HepG2 (cell line): ENCODE results near the gene TTC5. TPM values are rescaled to one million over a fixed set of nuclear protein-coding genes. Genes with fewer than 3 reads are reported as not detected.

Experiments used
- ATAD3A ChIP-seq: sonication (generic); formaldehyde crosslinking; IDR thresholded peaks from 2 replicates; pipeline ENCODE4 v1.4.0; 2020; ENCODE audit warnings: missing genetic modification reagents
- BHLHE40 ChIP-seq: IDR thresholded peaks from 2 replicates; pipeline ENCODE4 v1.6.1; 2011; ENCODE audit warnings: low read length, improper control_type of control experiment
- HOXA7 ChIP-seq: sonication (generic); formaldehyde crosslinking; IDR thresholded peaks from 2 replicates; pipeline ENCODE4 v1.8.1; 2022; ENCODE audit warnings: mild to moderate bottlenecking, missing genetic modification reagents, moderate library complexity
- IKZF1 ChIP-seq: fragments of 450-650 bp; IDR thresholded peaks from 2 replicates; pipeline ENCODE4 v1.7.1; 2016
- LCORL ChIP-seq, 2 experiments: fragments of 450-650 bp in 1 of 2; sonication (generic) in 1 of 2; formaldehyde crosslinking in 1 of 2; IDR thresholded peaks; 2 replicates each; pipeline versions ENCODE4 v1.5.0 to v1.6.1; 2017 to 2020; ENCODE audit warnings: antibody characterized with exemption in 1 of 2, missing genetic modification reagents in 1 of 2
- MTA1 ChIP-seq: sonication (generic); formaldehyde crosslinking; IDR thresholded peaks from 2 replicates; pipeline ENCODE4 v1.4.0; 2020; ENCODE audit warnings: missing genetic modification reagents, mild to moderate bottlenecking, borderline replicate concordance
- PATZ1 ChIP-seq: sonication (generic); formaldehyde crosslinking; IDR thresholded peaks from 2 replicates; pipeline ENCODE4 v1.4.0; 2020; ENCODE audit warnings: missing genetic modification reagents
- PPARG ChIP-seq: conservative IDR thresholded peaks from 2 replicates; pipeline ENCODE4 v1.6.1; 2016; ENCODE audit warnings: missing biosample characterization, missing genetic modification reagents
- RORA ChIP-seq: sonication (generic); formaldehyde crosslinking; IDR thresholded peaks from 2 replicates; pipeline ENCODE4 v1.5.0; 2020; ENCODE audit warnings: mild to moderate bottlenecking, missing genetic modification reagents, moderate library complexity
- polyA plus RNA-seq, 8 experiments: library from polyadenylated mRNA; depleted of rRNA in 3 of 8; stranded (reverse) in 7 of 8; unstranded in 1 of 8; fragments of >200 nt; fragmentation: Illumina TruSeq in 4 of 8; extraction: Trizol in 4 of 8; gene quantifications; 2 replicates each; pipeline versions ENCODE4 v1.2.1 to v1.2.3, GENCODE V29; 2011 to 2016; ENCODE audit warnings: low read depth in 4 of 8, missing spikeins in 1 of 8, mixed read lengths in 1 of 8; ENCODE audit not compliant: insufficient read depth in 1 of 8
- total RNA-seq, 5 experiments: library from RNA; depleted of rRNA; stranded (reverse); fragments of >200 nt; fragmentation: Illumina TruSeq; extraction: Trizol; gene quantifications; 2 replicates each; pipeline ENCODE4 v1.2.3, GENCODE V29; 2016; ENCODE audit warnings: low read depth in 1 of 5
- TF ChIP-seq, protein P1 (sequence below): sonication (generic); formaldehyde crosslinking; IDR thresholded peaks from 2 replicates; pipeline ENCODE4 v1.5.0; 2020; ENCODE audit warnings: missing genetic modification reagents
- TF ChIP-seq, protein P2 (sequence below): fragments of 450-650 bp; IDR thresholded peaks from 2 replicates; pipeline ENCODE4 v1.6.1; 2016
- TF ChIP-seq, protein P3 (sequence below): sonication (generic); formaldehyde crosslinking; IDR thresholded peaks from 2 replicates; pipeline ENCODE4 v1.5.0; 2020; ENCODE audit warnings: mild to moderate bottlenecking, missing genetic modification reagents, moderate library complexity
- TF ChIP-seq, protein P4 (sequence below): sonication (generic); formaldehyde crosslinking; IDR thresholded peaks from 2 replicates; pipeline ENCODE4 v1.4.0; 2020; ENCODE audit warnings: missing genetic modification reagents
- TF ChIP-seq, protein P5 (sequence below): sonication (generic); formaldehyde crosslinking; IDR thresholded peaks from 2 replicates; pipeline ENCODE4 v1.5.0; 2020; ENCODE audit warnings: mild to moderate bottlenecking, missing genetic modification reagents
- TF ChIP-seq, protein P6 (sequence below): IDR thresholded peaks from 2 replicates; pipeline ENCODE4 v1.6.1; 2012; ENCODE audit warnings: inconsistent platforms

Gene TTC5
- total and polyA plus RNA-seq, 2 of the 13 experiments (the other 11 are each of a cell fraction or from before 2014, with no cell fraction given): 8.7 to 28.5 TPM

GRCh38 chr14:20343092-20343861 is 37.5 kb upstream of the TTC5 start, which contains the start of gene PARP2 (continued):
- TF ChIP-seq PATZ1: peak; percentile 78
- TF ChIP-seq, protein P1, sequence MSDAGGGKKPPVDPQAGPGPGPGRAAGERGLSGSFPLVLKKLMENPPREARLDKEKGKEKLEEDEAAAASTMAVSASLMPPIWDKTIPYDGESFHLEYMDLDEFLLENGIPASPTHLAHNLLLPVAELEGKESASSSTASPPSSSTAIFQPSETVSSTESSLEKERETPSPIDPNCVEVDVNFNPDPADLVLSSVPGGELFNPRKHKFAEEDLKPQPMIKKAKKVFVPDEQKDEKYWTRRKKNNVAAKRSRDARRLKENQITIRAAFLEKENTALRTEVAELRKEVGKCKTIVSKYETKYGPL (CRISPR knock-in tag): no peak
- TF ChIP-seq, protein P2, sequence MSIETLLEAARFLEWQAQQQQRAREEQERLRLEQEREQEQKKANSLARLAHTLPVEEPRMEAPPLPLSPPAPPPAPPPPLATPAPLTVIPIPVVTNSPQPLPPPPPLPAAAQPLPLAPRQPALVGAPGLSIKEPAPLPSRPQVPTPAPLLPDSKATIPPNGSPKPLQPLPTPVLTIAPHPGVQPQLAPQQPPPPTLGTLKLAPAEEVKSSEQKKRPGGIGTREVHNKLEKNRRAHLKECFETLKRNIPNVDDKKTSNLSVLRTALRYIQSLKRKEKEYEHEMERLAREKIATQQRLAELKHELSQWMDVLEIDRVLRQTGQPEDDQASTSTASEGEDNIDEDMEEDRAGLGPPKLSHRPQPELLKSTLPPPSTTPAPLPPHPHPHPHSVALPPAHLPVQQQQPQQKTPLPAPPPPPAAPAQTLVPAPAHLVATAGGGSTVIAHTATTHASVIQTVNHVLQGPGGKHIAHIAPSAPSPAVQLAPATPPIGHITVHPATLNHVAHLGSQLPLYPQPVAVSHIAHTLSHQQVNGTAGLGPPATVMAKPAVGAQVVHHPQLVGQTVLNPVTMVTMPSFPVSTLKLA: peak; percentile 88
- TF ChIP-seq IKZF1: no peak
- TF ChIP-seq MTA1 (CRISPR knock-in tag): peak; percentile 91
- TF ChIP-seq PPARG (CRISPR knock-in tag): peak; percentile 52
- TF ChIP-seq, protein P3, sequence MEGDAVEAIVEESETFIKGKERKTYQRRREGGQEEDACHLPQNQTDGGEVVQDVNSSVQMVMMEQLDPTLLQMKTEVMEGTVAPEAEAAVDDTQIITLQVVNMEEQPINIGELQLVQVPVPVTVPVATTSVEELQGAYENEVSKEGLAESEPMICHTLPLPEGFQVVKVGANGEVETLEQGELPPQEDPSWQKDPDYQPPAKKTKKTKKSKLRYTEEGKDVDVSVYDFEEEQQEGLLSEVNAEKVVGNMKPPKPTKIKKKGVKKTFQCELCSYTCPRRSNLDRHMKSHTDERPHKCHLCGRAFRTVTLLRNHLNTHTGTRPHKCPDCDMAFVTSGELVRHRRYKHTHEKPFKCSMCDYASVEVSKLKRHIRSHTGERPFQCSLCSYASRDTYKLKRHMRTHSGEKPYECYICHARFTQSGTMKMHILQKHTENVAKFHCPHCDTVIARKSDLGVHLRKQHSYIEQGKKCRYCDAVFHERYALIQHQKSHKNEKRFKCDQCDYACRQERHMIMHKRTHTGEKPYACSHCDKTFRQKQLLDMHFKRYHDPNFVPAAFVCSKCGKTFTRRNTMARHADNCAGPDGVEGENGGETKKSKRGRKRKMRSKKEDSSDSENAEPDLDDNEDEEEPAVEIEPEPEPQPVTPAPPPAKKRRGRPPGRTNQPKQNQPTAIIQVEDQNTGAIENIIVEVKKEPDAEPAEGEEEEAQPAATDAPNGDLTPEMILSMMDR: peak; percentile 25; the same call in 1 of the 2 replicates
- TF ChIP-seq, protein P4, sequence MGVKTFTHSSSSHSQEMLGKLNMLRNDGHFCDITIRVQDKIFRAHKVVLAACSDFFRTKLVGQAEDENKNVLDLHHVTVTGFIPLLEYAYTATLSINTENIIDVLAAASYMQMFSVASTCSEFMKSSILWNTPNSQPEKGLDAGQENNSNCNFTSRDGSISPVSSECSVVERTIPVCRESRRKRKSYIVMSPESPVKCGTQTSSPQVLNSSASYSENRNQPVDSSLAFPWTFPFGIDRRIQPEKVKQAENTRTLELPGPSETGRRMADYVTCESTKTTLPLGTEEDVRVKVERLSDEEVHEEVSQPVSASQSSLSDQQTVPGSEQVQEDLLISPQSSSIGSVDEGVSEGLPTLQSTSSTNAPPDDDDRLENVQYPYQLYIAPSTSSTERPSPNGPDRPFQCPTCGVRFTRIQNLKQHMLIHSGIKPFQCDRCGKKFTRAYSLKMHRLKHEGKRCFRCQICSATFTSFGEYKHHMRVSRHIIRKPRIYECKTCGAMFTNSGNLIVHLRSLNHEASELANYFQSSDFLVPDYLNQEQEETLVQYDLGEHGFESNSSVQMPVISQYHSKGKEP (CRISPR knock-in tag): no peak
- TF ChIP-seq ATAD3A (CRISPR knock-in tag): no peak
- TF ChIP-seq, protein P5, sequence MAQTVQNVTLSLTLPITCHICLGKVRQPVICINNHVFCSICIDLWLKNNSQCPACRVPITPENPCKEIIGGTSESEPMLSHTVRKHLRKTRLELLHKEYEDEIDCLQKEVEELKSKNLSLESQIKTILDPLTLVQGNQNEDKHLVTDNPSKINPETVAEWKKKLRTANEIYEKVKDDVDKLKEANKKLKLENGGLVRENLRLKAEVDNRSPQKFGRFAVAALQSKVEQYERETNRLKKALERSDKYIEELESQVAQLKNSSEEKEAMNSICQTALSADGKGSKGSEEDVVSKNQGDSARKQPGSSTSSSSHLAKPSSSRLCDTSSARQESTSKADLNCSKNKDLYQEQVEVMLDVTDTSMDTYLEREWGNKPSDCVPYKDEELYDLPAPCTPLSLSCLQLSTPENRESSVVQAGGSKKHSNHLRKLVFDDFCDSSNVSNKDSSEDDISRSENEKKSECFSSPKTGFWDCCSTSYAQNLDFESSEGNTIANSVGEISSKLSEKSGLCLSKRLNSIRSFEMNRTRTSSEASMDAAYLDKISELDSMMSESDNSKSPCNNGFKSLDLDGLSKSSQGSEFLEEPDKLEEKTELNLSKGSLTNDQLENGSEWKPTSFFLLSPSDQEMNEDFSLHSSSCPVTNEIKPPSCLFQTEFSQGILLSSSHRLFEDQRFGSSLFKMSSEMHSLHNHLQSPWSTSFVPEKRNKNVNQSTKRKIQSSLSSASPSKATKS: 0 out of 2 replicates have a peak, but pooled peaks have one; percentile 66
- no peak for TF ChIP-seq RORA (CRISPR knock-in tag)
- TF ChIP-seq, protein P6, sequence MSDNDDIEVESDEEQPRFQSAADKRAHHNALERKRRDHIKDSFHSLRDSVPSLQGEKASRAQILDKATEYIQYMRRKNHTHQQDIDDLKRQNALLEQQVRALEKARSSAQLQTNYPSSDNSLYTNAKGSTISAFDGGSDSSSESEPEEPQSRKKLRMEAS: peak; percentile 84
- TF ChIP-seq BHLHE40: no peak
- TF ChIP-seq LCORL (IDR thresholded peaks at IDR 0.05): no peak
- peak; percentile 89 for TF ChIP-seq LCORL (CRISPR knock-in tag; IDR thresholded peaks at IDR 0.05)
- no peak for TF ChIP-seq HOXA7 (CRISPR knock-in tag)
